Measurements from ENCODE around the gene SMC5.

Gene SMC5

GRCh38 chr9:70257502-70257901 lies 1.3 kb upstream of the SMC5 start:
- DNase-seq (ENCODE audit: low read depth): no peak
- TF ChIP-seq CTCF (IDR thresholded peaks at IDR 0.05; ENCODE audit: control insufficient read depth, extremely low read depth, insufficient read depth): no peak
- H3K4me3 ChIP-seq (ENCODE audit: low read depth, low read length): 0 out of 2 replicates have a peak overlapping the region, but pooled peaks have one; percentile 79

GRCh38 chr9:70257991-70258691 lies 637 bp upstream of the SMC5 start:
- no peak for TF ChIP-seq CTCF (IDR thresholded peaks at IDR 0.05; ENCODE audit: control insufficient read depth, extremely low read depth, insufficient read depth)
- DNase-seq (ENCODE audit: low read depth): peak; percentile 57
- H3K4me3 ChIP-seq (ENCODE audit: low read depth, low read length): peak overlapping the region; percentile 79

- peak overlapping the region; percentile 79 for H3K4me3 ChIP-seq (ENCODE audit: low read depth, low read length)
- DNase-seq (ENCODE audit: low read depth): no peak
- TF ChIP-seq CTCF (IDR thresholded peaks at IDR 0.05; ENCODE audit: control insufficient read depth, extremely low read depth, insufficient read depth): no peak
Measured at GRCh38 chr9:70259512-70259802, 679 bp downstream of the SMC5 start.

- DNase-seq (ENCODE audit: low read depth): no peak
- TF ChIP-seq CTCF (IDR thresholded peaks at IDR 0.05; ENCODE audit: control insufficient read depth, extremely low read depth, insufficient read depth): no peak
- peak overlapping the region; percentile 79 for H3K4me3 ChIP-seq (ENCODE audit: low read depth, low read length)
Measured at GRCh38 chr9:70260007-70260443, 1.2 kb downstream of the SMC5 start.

- TF ChIP-seq CTCF (IDR thresholded peaks at IDR 0.05; ENCODE audit: control insufficient read depth, extremely low read depth, insufficient read depth): no peak
- no peak overlapping the region for H3K4me3 ChIP-seq (ENCODE audit: low read depth, low read length)
- DNase-seq (ENCODE audit: low read depth): no peak
Measured at GRCh38 chr9:70260606-70261005, 1.8 kb downstream of the SMC5 start.

GRCh38 chr9:70261131-70261870 lies 2.5 kb downstream of the SMC5 start:
- TF ChIP-seq CTCF (IDR thresholded peaks at IDR 0.05; ENCODE audit: control insufficient read depth, extremely low read depth, insufficient read depth): no peak
- no peak for DNase-seq (ENCODE audit: low read depth)
- H3K4me3 ChIP-seq (ENCODE audit: low read depth, low read length): no peak overlapping the region
